Stimulated activated CD8-positive, alpha-beta memory T cell treated with anti-CD3 and anti-CD28 coated beads, Interleukin-7, amount 100 ng/mL, for 1 hour (primary cell): ENCODE data around the gene FREY1.

ENCODE experiments used
- DNase-seq, 2 donors: peaks; one replicate each; pipeline ENCODE4 v3.0.0-alpha.2; 2020; ENCODE audit warnings: low read depth in 2 of 2

Gene FREY1, protein sequence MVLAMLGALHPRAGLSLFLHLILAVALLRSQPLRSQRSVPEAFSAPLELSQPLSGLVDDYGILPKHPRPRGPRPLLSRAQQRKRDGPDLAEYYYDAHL

DNA sequence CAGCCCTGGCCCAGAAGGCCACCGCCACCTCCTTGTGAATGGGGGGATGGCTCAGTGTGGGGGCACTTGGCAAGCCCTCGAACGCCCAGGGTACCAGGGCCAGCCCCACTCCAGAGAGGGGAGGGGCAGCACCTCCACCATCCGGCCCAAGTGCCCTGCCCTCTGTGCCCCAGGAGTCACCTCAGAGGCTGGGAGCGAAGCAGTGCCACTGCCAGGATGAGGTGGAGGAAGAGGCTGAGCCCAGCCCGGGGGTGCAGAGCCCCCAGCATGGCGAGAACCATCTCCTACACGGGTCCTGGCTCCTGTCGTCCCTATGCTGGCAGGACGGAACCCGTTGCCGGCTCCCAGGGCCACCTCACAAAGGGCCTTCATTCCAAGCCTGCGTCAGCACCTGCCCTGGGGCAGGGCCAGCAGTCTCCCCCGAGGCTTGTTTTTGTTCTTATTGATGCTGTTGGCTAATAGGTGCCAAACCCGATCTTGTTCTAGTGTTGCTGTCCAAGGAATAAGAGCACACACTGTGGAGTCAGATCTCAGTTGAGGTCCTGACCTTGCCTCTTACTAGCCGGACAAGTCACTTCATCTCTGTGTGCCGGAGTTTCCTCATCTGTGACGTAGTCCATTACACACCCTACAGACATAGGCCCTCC lies at the start of gene FREY1:
Gene FREY1 (minus strand): TSS at position 307 of the 647 bp plus-strand sequence. CDS start 26 bp downstream, at position 281.
- no peak for DNase-seq

DNA sequence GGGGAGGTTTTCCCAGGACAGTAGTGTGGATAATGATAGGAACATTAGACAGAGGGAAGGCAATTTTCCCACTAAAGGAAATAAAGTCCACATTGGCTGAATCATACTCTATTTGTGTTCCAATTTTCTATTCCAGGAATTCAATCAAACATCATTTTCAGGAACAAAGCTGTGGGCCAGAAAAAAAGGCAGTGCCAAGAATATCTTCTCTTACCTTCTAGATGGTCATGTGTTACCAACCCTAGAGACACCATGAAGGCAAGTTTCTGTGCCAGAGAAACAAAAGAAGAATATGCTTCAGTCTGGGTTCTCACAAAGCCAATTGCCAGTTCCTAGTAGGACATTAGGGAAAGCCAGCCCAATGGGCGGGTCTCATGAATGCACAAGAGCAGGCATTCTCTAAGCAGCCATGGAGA lies 42.9 kb upstream of the FREY1 start:
- no peak for DNase-seq

DNA sequence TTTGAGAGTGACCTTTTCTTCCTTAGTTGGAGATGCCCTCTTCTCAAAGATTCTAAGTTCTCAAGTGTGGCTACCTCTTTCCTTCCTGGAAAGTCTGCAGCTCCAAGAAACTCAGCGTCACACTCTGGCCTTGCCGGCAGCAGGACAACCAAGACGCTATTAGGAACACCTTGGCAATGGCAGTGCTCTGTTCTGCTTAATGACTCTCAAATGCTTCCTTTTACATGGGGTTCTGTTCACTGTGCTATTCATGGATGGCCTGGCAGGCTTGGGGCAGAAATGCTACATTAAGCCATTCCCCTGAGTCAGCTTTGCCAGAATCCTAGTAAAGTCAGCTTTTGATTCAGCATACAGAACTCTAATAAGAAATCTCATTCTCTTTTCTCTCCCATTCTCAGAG lies 41.3 kb upstream of the FREY1 start:
- no peak for DNase-seq

DNA sequence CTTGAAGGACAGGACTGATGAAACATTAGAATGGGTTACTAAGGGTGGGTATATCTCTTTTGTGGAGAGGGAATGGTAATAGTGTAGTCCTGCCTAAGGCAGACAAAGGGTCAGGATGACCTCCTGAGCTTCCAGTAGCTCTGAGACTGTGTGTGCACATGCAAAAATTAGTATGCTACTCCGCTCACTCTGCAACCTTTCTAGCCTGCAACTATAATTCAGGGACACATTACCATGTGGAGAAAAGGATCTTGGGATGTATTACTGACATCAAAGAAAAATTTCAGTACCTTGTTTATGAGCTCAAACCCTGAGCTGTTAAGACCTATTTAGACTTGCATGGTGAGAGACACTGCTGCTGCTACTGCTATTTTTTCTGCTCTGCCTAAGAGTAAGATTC lies 40.8 kb upstream of the FREY1 start:
- no peak for DNase-seq

DNA sequence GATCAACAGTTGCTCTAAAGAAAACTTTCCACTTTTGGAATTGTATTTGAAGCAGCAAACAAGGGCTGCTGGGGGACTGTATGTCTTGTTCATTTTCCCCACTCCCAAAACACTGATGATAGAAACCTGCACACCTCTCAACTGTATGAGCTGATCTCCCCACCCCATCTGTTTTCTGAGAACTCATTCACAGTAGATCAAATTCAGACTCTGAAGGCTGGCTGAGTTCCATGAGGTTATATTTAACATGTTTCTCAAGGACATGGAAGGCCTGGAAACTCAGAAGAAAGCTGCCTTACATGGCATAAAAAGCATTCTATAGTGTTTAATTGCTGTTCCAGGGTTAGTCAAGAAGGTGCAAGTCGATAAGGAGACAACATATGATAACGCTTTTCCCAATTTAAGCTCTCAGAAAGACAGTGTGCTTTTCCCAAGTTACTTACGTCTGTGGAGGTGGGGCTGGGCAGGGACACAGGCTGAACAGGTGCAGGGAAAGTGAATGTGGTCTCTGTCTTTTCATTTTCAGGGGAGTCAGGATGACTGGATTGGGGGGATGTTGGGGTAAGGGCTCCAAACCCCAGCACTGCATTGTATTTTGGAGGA lies 38.4 kb upstream of the FREY1 start:
- DNase-seq: no peak

DNA sequence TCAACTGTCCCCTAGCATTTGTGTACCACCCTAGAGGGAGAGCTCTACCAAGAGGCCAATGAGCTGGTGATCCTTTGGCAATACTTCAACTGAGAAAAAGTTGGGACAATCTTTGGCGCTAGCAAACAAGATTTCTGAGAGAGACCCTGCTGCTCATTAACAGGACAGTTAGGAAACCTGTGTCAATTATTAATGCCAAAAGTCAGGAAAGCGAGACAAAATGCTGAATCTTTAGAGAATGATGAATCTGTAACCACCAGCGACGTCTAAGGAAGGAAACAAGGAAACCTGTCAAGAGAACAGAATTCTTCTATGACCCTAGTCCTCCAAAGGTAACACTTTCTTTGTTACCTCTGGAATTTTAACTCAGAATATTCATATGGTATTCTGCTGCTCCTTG lies 35.3 kb upstream of the FREY1 start:
- no peak for DNase-seq

DNA sequence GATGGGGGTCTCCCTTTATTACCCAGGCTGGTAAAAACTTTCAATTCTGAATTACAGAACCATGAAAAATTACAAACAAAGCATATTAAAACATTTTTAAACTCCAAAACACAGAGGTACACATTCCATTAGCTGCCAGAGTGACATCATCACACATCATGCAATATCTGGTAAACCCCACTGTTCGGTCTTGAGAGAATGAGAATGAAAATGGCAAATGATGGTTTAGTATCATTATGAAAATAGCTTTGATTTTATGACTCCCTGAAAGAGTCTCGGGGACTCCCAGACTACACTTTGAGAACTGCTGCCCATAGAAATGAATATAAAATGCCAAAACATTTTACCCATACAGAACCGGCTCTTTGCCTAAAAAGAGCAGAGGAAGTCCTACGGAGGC lies 34.2 kb upstream of the FREY1 start:
- DNase-seq: no peak

DNA sequence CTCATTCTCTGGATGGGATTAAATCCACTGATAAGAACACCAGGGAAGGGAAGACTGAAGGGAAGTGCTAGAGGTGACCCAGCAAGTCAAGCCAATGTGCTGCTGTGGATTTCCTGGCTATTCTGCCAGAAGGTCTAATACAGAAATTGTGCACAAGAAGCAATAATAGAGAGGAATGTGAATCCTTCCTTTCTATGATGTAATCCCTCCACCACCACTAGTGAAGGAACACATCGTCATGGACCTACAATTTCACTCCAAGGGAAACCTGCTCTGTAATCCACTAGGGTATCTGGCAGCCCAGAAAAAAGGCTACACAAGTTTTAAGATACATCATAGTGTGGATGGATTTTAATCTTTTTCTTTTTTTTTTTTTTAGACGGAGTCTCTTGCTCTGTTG lies 32.8 kb upstream of the FREY1 start:
- no peak for DNase-seq

DNA sequence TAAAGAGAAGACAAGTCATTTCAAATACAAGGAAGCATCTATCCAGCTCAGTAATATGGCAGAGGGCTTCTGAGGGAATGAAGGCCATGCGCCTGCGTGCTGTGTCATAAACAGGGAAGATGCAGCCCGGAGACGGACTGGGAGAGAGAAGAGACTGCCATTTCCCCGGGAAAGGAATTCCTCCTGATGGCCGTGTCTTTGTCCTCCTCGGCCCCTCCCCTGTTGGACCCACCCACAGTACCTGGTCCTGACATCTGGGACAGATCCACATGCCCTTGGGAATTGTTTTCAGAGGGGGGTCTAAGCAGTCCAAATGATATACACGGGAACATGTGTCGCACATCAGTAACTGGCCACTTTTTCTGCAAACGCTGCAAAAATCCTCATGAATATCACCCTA lies 30.8 kb upstream of the FREY1 start:
- no peak for DNase-seq

DNA sequence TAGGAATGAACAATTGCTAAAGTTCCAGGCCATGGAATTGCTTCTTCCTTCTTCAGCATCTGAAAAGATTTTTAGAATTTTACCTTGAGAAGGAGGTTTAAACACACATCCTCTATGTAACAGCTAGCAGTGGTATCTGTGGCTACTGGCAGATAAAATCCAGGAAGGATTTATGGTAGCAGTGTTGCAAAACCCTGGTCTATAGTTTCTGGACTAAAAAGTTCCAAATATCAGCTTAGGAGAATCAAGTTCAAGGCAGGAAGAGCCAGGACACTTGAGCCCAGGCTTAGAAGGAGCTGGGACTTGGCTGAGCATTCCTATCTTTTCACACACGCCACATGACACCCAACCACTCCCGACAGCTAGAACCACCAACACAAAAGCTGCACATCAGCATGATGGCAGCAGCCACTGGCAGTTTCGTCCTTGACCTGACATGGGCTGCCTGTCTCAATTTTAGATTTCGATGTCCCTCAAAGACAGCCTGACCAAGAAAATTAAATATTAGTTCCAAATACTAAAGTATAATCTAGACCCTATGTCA lies 29.5 kb upstream of the FREY1 start:
- no peak for DNase-seq

DNA sequence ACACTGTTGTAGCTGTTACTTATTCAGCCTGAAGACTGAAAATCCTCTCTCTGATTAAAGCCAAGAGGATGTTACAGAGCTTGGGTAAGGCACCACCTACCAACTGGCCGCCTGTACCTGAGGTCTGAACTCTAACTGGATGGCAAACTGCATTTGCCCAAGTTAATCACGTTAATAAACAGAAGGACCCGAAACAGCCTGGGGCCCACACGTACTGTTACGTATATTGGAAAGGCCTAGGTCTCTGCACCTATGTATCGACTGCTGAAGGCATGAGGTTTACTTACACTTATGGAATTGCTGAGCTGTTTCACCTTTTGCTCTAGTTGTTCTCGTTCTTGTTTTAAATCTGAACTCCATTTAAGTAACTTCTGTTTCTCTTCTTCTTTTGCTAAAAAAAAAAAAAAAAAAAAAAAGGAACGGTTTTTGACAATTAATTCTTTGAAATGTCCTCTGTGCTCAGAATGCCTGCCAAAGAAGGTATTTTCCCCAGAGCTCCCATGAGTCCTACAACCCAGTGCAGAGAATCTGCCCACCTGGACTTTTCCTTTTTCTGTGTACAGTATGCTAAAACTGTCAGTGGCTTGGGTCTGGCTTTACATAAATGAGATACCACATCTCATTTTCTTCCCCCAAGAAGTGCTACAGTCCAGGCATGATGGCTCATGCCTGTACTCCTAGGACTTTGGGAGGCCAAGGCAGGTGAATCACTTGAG lies 28.4 kb upstream of the FREY1 start:
- DNase-seq: no peak

DNA sequence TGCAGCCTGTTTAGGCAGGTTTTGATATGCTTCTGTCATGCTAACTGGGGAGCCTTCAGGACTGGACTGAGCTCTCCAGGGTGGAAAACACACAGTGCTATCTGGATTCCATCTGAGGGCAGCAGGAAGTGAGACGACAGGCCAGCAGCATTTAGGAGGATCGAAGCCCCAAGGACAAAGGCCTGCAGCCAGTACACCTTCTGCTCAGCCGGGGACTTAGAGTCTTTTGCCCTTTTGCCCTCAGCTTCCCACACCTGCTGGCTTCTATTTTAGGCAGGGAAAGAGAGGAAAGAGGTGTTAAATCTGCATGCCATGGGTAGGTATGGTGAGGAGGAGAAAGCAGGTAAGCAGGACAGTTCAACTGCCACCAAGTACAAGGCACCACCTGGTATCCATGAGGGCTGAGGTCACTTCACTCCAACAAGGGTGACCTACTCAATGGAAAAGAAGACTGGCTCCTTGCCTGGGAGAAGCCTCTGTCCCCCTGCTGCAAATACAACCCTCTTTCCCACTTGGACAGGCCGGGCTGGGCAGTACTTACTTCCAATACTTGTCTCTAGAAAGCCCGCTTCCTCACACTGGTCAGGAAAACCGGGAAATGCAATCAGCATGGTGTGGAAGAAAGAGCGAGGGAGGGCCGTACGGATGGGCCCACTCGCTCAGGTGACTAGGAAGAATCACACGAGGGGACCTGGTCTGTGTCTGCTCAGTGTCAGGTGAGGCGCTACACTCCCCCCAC lies 27.7 kb upstream of the FREY1 start:
- no peak for DNase-seq

DNA sequence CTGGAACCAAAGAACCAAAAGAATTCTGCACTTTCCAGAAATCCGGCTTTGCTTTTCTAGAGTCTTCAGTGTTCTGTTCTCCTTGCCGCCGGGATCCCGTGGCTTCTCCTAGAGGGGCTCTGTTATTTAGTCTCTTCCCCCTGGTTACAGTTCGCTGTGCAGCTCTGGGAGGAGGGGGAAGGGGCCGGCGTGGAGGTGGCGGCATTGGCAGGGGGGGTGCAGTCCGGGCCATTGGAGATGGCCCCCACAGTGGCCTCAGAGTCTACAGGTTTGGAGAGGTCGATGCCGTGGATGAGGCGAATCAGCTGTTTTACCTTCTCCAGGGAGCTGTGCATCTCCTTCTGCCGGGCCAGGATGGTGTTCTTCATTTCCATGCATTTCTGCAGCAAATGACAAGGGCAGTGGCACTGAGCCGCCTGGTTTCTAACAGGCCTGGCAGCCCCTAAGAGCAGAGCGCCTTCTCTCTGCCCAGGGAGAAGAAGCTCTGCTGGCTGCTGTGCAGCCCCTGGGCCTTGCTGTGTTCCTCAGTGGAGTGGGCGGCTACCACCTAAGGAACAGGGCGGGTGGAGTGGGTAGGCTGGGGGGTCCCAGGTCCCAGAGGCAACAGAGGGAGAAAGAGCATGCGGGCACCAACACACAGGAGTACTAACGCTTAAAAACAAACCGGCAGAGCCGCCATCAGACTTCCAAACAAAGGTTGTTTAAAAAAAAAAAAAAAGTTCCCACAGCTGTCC lies 26.9 kb upstream of the FREY1 start:
- DNase-seq: no peak

DNA sequence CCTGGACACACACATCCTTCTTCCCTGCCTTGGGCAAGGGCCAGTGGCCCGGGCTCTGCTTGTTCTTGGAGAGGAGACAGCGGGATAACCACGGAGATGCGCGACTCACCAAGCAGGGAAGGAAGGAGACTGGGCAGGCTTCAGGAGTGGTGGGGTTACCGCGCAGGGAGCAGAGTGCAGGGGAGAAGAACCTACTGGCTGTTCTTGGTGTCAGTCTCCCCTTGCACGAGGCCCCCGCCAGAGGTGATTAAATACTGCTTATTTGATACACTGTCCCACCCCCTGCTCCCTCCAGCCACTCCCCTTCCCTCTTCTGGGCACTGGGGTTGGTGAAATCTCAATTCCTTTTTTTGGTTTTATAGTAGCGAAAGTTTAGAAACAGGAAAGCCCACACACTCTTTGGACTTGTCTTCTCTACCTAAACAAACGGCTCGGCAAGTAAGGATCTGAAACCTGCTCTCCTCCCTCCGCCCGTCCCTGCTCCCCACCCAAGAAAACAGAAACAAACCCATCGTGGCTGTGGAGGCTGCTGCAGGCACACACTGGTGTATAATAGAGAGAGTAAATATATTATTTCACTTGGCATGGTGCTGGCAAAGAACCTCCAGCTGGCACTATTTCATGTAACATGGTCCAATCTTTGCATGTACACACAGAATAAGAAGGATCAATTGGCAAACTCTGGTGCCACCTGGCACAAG lies 26.2 kb upstream of the FREY1 start:
- no peak for DNase-seq

DNA sequence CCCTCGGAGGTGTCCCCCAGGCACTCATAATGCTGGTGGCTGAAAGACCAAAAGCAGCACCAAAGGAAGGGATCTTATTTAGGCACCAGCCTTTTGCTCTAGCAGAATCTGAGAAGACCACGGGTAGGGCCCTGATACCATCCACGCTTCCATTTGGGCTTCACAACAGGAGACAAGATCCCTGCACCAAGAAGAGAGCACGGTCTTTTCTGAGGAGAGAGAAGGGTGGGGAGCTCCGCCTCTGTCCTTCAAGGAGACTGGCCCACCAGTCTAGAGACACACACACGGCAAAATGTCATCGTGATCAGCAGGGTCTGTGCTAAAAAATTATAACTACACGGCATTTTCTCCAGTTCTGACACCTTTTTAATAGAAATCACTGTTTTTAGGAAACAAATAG lies 25.1 kb upstream of the FREY1 start:
- DNase-seq: no peak

DNA sequence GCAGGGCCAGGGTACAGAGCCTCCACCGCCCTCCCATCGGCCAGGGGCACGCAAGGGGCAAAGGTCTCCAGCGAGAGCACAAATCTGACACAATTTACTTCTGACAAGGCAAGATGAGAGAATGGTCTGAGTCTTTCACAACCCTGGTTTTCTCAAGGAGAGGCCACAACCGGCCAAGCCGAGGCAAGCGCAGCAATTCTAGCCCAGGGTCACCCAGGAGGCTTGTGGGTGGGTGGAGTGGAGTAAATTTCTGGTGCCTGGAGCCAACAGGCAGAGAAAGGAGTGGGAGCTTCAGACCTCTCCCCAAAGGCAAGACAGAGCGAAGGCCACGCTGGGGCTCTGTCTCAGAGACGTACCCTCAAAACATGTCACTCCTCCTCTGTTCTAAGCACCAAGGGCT lies 24.7 kb upstream of the FREY1 start:
- no peak for DNase-seq

DNA sequence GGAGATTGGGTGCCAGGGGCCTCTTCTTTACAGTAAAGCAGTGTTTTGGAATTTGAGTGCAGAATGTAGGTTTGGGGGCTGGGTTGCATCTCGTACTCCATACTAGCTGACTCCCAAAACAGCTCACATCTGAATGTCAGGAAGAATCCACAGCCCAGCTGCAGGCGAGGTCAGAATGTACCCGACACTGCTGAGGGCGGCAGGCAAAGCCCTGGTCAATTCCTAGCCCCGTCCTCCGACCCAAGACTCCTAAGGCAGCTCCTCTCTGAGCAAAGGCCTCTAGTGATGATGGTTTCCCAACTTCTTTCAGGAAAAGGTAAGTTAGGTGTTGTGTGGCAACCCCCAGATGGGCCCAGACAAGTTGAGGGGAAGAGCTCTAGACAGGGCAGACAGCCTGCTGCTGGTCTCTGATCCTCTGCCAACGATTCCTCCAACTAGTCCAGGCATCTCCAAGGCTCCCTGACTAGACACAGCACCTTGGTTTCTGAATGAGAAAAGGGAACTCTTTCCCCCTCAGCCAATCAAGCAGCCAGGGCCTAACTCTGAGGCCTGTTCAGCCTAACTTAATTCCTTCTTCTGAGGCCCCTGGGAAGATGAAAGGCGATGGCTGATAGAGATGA lies 24.0 kb upstream of the FREY1 start:
- no peak for DNase-seq

DNA sequence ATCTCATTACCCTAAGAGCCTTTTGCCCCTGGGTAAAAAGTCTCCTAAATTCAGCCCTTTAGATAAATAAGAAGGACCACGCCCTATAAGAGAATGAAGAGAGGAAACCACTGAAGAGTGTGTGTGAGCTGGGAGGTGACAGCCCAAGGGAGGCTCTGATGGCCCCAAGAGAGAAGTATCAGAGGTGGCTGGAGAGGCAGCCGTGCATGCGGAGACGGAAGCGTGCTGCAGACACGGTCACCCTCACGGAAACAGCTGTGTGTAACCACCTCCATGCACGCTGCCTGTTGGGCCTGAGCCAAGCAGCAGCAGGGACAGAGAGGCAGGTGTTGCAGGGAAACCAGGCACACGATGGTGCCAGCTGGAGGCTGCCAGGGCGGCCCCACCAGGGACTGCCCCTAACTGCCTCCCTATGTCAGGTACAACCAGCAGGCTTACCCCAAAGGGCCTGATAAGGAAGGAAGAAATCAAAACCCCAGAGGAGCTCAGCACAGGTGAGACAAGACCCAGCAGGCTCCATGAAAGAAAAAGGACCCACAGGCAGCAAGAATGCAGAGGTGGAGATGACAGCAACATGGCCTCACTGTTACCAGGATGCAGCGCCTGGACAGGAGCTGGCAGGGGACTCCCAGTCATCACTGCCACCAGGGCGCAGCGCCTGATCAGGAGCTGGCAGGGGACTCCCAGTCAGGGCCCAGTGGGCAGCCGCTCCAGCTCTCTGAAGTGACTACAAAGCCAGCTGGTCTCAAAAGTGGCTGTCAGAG lies 23.1 kb upstream of the FREY1 start:
- DNase-seq: no peak

DNA sequence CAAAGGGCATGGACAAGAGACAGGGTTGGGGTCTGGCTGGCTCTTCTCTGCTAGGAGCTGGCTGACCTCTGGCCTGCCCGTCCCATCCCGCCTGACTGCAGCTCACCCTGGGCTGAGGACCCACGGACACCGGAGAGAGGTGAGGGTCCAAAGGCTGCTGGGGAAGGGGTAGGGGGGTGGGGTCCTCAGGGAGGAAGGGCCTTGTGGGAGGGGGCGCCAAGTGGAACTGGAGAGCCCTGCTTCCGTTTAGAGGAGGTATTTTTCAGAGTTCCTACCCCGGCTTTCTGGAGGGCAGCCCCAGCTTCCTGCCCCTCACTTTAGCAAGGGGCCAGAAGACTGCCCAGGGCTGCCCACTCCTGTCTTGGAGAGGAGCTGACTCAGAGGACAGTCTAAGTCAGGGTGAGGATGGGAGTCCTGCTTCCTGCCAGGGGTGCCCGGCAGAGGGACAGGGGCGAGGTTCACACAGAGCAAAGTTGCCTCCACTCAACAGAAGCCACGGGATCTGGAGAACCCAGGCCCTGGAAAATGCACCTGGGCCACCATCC lies 22.5 kb upstream of the FREY1 start:
- no peak for DNase-seq
